ENCODE results near the gene PFDN4. TPM values are rescaled to one million over a fixed set of nuclear protein-coding genes. Genes with fewer than 3 reads are reported as not detected.

PFDN4 gene
- total and polyA plus RNA-seq, 2 experiments from 2014 or later, result 64.5 to 80.1 TPM

DNA sequence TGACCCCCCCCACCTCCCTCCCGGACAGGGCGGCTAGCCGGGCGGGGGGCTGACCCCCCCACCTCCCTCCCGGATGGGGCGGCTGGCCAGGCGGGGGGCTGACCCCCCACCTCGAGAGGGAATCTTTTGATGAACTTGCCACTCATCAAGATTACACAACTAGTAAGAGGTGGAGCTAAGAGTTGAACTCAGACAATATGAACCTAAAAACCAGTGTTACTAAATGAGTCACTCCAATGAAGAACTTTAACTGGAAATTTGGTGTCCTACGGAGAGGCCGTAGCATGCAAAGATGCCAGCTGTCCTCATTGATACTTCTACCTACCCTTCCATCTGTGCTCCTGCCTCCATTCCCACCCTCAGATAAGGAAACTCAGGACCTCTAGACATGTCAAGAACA, 42.8 kb downstream of the PFDN4 start:
- no peaks in the 10 kb centered on the region for H3K79me2 ChIP-seq (ENCODE audit: insufficient read depth)
- H3K9me3 ChIP-seq (ENCODE audit: low read depth), result no peaks in the 10 kb centered on the region
- H3K4me3 ChIP-seq, result no peak overlapping the region
- H3K4me1 ChIP-seq (ENCODE audit: insufficient read depth), result peaks cover 13% of the 10 kb centered on the region
- H3F3A ChIP-seq (ENCODE audit: insufficient read depth), result peaks cover 15% of the 10 kb centered on the region; the same call in 1 of the 2 replicates
- no peak overlapping the region for H3K9ac ChIP-seq
- H2AFZ ChIP-seq, result no peak overlapping the region
- no peaks in the 10 kb centered on the region for H4K20me1 ChIP-seq (ENCODE audit: insufficient read depth)
- whole genome bisulfite sequencing, 2 experiments (ENCODE audit: low coverage in 1 of 2, low lambda C conversion rate in 2 of 2, missing lambda C conversion rate in 2 of 2), result 82 to 95% methylated on average over 2 to 10 of the region's 10 CpGs
- no peak for DNase-seq
- no peaks in the 10 kb centered on the region for H3K36me3 ChIP-seq (ENCODE audit: low read depth)
- in situ Hi-C loops (cut with MboI), result no loop called here
- no peaks in the 10 kb centered on the region for H3K9me2 ChIP-seq (ENCODE audit: insufficient read depth)
- no peak for TF ChIP-seq EZH2phosphoT487 (IDR thresholded peaks at IDR 0.05; ENCODE audit: insufficient read depth, low read depth)
- TF ChIP-seq EZH2 (IDR thresholded peaks at IDR 0.05; ENCODE audit: insufficient read depth, poor library complexity, severe bottlenecking), result no peak
- H3K27ac ChIP-seq, result no peak overlapping the region
- no peak overlapping the region for H3K4me2 ChIP-seq (ENCODE audit: unreplicated experiment)
- no peaks in the 10 kb centered on the region for H3K27me3 ChIP-seq (replicated peaks; ENCODE audit: insufficient read depth)

DNA sequence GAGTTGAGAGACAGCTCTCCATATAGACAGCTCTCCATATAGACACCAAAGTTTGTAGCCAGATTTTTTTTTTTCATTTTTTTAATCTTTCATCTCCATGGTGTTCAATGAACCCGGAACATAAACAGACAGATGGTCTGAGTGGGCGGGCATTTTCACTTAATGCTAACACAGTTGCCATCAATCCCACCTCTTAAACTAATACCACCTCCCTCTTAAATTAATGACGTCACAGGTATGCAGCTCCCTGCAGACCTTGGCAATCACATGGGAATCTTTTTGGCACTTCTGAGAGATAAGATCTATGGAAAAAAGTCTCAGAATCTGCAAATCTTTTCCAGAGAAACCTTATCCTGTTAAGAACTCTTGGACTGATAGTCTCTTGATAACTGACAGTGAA, 43.2 kb downstream of the PFDN4 start:
- no peak overlapping the region for H3K27ac ChIP-seq
- in situ Hi-C loops (cut with MboI), result no loop called here
- H3K9me2 ChIP-seq (ENCODE audit: insufficient read depth), result no peaks in the 10 kb centered on the region
- no peak overlapping the region for H3K4me2 ChIP-seq (ENCODE audit: unreplicated experiment)
- peaks cover 17% of the 10 kb centered on the region for H3K4me1 ChIP-seq (ENCODE audit: insufficient read depth)
- H3F3A ChIP-seq (ENCODE audit: insufficient read depth), result peaks cover 19% of the 10 kb centered on the region; the same call in 1 of the 2 replicates
- H4K20me1 ChIP-seq (ENCODE audit: insufficient read depth), result no peaks in the 10 kb centered on the region
- TF ChIP-seq EZH2phosphoT487 (IDR thresholded peaks at IDR 0.05; ENCODE audit: insufficient read depth, low read depth), result no peak
- TF ChIP-seq EZH2 (IDR thresholded peaks at IDR 0.05; ENCODE audit: insufficient read depth, poor library complexity, severe bottlenecking), result no peak
- H3K27me3 ChIP-seq (replicated peaks; ENCODE audit: insufficient read depth), result no peaks in the 10 kb centered on the region
- H3K36me3 ChIP-seq (ENCODE audit: low read depth), result no peaks in the 10 kb centered on the region
- no peak overlapping the region for H3K9ac ChIP-seq
- H3K4me3 ChIP-seq, result no peak overlapping the region
- no peaks in the 10 kb centered on the region for H3K79me2 ChIP-seq (ENCODE audit: insufficient read depth)
- no peak overlapping the region for H2AFZ ChIP-seq
- 93 to 96% methylated on average over 3 of the region's 3 CpGs for WGBS, 2 experiments (ENCODE audit: low coverage in 1 of 2, low lambda C conversion rate in 2 of 2, missing lambda C conversion rate in 2 of 2)
- DNase-seq, result no peak
- no peaks in the 10 kb centered on the region for H3K9me3 ChIP-seq (ENCODE audit: low read depth)

DNA sequence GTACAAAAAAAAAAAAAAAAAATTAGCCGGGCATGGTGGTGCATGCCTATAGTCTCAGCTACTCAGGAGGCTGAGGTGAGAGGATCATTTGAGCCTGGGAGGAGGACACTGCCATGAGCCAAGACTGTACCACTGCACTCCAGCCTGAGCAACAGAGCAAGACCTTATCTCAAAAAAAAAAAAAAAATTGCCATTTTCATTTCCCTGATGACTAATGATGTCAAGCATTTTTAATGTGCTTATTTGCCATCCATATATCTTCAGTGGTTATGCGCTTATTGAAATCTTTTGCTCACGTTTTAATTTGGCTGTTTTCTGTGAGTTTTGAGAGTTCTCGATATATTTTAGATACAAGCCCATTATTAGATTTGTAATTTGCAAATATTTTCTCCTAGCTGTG, 46.7 kb downstream of the PFDN4 start:
- no peaks in the 10 kb centered on the region for H3K9me2 ChIP-seq (ENCODE audit: insufficient read depth)
- peak; percentile 32 for DNase-seq
- H3F3A ChIP-seq (ENCODE audit: insufficient read depth), result peaks cover 34% of the 10 kb centered on the region; the same call in 1 of the 2 replicates
- no peaks in the 10 kb centered on the region for H3K27me3 ChIP-seq (replicated peaks; ENCODE audit: insufficient read depth)
- 84 to 89% methylated on average over 4 of the region's 4 CpGs for whole genome bisulfite sequencing, 2 experiments (ENCODE audit: low coverage in 1 of 2, low lambda C conversion rate in 2 of 2, missing lambda C conversion rate in 2 of 2)
- no peak overlapping the region for H2AFZ ChIP-seq
- peaks cover 32% of the 10 kb centered on the region for H3K4me1 ChIP-seq (ENCODE audit: insufficient read depth)
- H3K9me3 ChIP-seq (ENCODE audit: low read depth), result no peaks in the 10 kb centered on the region
- no peak overlapping the region for H3K9ac ChIP-seq
- no peaks in the 10 kb centered on the region for H3K36me3 ChIP-seq (ENCODE audit: low read depth)
- in situ Hi-C loops (cut with MboI), result no loop called here
- H3K27ac ChIP-seq, result peak overlapping the region; percentile 49
- H3K4me2 ChIP-seq (ENCODE audit: unreplicated experiment), result peak overlapping the region; percentile 19
- TF ChIP-seq EZH2phosphoT487 (IDR thresholded peaks at IDR 0.05; ENCODE audit: insufficient read depth, low read depth) (no peak), EZH2 (IDR thresholded peaks at IDR 0.05; ENCODE audit: insufficient read depth, poor library complexity, severe bottlenecking) (no peak)
- no peaks in the 10 kb centered on the region for H4K20me1 ChIP-seq (ENCODE audit: insufficient read depth)
- peak overlapping the region; percentile 17; the same call in 1 of the 2 replicates for H3K4me3 ChIP-seq
- no peaks in the 10 kb centered on the region for H3K79me2 ChIP-seq (ENCODE audit: insufficient read depth)

DNA sequence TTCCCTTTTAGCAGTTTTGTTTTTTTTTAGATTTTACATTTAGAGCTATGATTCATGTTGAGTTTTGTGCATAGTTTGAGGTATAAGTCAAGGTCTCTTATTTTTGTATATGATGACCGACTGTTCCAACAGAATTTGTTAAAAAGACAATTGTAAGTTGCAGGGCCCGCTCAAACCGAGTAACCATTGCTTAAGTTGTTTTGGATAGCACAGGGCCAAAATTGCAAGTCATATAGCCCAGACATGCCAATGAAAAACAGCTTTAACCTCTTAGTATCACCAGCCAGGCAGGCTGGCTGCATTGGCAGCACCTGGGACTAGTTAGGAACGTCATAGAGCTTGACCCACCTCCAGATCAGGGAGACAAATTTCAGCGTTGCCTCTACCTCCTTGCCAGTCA, 47.3 kb downstream of the PFDN4 start:
- peaks cover 32% of the 10 kb centered on the region for H3K4me1 ChIP-seq (ENCODE audit: insufficient read depth)
- no peaks in the 10 kb centered on the region for H3K9me2 ChIP-seq (ENCODE audit: insufficient read depth)
- TF ChIP-seq EZH2 (IDR thresholded peaks at IDR 0.05; ENCODE audit: insufficient read depth, poor library complexity, severe bottlenecking) (no peak), EZH2phosphoT487 (IDR thresholded peaks at IDR 0.05; ENCODE audit: insufficient read depth, low read depth) (no peak)
- peak overlapping the region; percentile 49 for H3K27ac ChIP-seq
- DNase-seq, result peak; percentile 74
- no peak overlapping the region for H3K9ac ChIP-seq
- H3K9me3 ChIP-seq (ENCODE audit: low read depth), result no peaks in the 10 kb centered on the region
- H3K79me2 ChIP-seq (ENCODE audit: insufficient read depth), result no peaks in the 10 kb centered on the region
- H4K20me1 ChIP-seq (ENCODE audit: insufficient read depth), result no peaks in the 10 kb centered on the region
- WGBS, 2 experiments (ENCODE audit: low coverage in 1 of 2, low lambda C conversion rate in 2 of 2, missing lambda C conversion rate in 2 of 2), result 17 to 20% methylated on average over 5 of the region's 5 CpGs
- H3K36me3 ChIP-seq (ENCODE audit: low read depth), result no peaks in the 10 kb centered on the region
- in situ Hi-C loops (cut with MboI), result no loop called here
- H3F3A ChIP-seq (ENCODE audit: insufficient read depth), result peaks cover 34% of the 10 kb centered on the region; the same call in 1 of the 2 replicates
- no peaks in the 10 kb centered on the region for H3K27me3 ChIP-seq (replicated peaks; ENCODE audit: insufficient read depth)
- peak overlapping the region; percentile 19 for H3K4me2 ChIP-seq (ENCODE audit: unreplicated experiment)
- peak overlapping the region; percentile 31; the same call in 1 of the 2 replicates for H2AFZ ChIP-seq
- H3K4me3 ChIP-seq, result peak overlapping the region; percentile 17; the same call in 1 of the 2 replicates

Data from GM23248 (cell line).